PC-3 (cell line): ENCODE results near the gene LGSN.

Source experiments
- CTCF ChIP-seq: fragments of 300-600 bp; sonication (generic); conservative IDR thresholded peaks from 2 replicates; pipeline ENCODE4 v1.5.1; 2017; ENCODE audit warnings: antibody characterized with exemption, low read depth, mild to moderate bottlenecking, low read length
- EZH2 ChIP-seq: fragments of 300-600 bp; sonication (generic); IDR thresholded peaks from one replicate; pipeline ENCODE4 v1.6.1; 2017; ENCODE audit warnings: antibody characterized with exemption, mild to moderate bottlenecking, low read length; ENCODE audit not compliant: unreplicated experiment
- EZH2phosphoT487 ChIP-seq: fragments of 300-600 bp; sonication (generic); IDR thresholded peaks from 2 replicates; pipeline ENCODE4 v1.6.1; 2018; ENCODE audit warnings: mild to moderate bottlenecking, antibody characterized with exemption, low read length, borderline replicate concordance

DNA sequence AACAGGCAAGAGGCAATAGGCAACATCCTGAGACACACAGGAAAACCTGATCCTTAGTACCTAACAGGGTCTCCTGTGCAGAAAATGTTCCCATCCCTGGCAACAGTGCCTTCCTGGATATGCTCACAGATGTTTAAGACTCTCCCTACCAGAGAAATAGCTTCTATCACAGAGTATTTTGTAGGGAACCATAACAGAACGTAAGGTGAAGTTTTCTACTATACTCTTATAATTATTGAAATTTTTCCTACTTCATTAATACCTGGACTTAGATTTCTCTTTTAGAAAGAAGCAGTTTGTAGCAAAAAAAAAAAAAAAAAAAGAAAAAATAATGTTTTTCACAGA lies 33.5 kb upstream of the LGSN start:
- TF ChIP-seq EZH2phosphoT487 (no peak), CTCF (no peak), EZH2 (no peak)
